Heart left ventricle (tissue), 16 donors: ENCODE measurements around the gene THBD. TPM values are rescaled to one million over a fixed set of nuclear protein-coding genes. Genes with fewer than 3 reads are reported as not detected.
A peak's percentile ranks its signal among the peaks of the same experiment; 100 is the strongest.

Experiments
- ATAC-seq, 4 donors: fragments of 200-7000 bp; cut with Tn5 transposase; one replicate each; pipeline ENCODE4 v1.9.1; 2020 to 2022; ENCODE audit warnings: moderate library complexity in 4 of 4, mild to moderate bottlenecking in 3 of 4, moderate number of reproducible peaks in 1 of 4
- DNase-seq, 5 donors: peaks; one replicate each; pipeline ENCODE4 v3.0.0-alpha.2; 2020
- H3K27ac ChIP-seq, 12 donors: fragments of 200-600 bp; sonication (generic) in 4 of 12; one replicate each; pipeline versions ENCODE4 v1.5.0 to v1.8.0; 2016 to 2022; ENCODE audit warnings: mild to moderate bottlenecking in 2 of 12
- H3K27me3 ChIP-seq, 9 donors: fragments of 200-600 bp; sonication (generic) in 2 of 9; one replicate each; pipeline versions ENCODE4 v1.5.1 to v1.8.0; 2016 to 2022; ENCODE audit warnings: mild to moderate bottlenecking in 3 of 9
- H3K36me3 ChIP-seq, 9 donors: fragments of 200-600 bp; sonication (generic) in 2 of 9; one replicate each; pipeline versions ENCODE4 v1.5.0 to v1.8.0; 2018 to 2022; ENCODE audit warnings: mild to moderate bottlenecking in 2 of 9
- H3K4me1 ChIP-seq, 12 donors: fragments of 200-600 bp; sonication (generic) in 4 of 12; one replicate each; pipeline versions ENCODE4 v1.5.0 to v1.8.0; 2016 to 2022; ENCODE audit warnings: mild to moderate bottlenecking in 3 of 12
- H3K4me3 ChIP-seq, 12 donors: fragments of 200-600 bp; sonication (generic) in 4 of 12; one replicate each; pipeline versions ENCODE4 v1.5.0 to v1.8.0; 2017 to 2022; ENCODE audit warnings: mild to moderate bottlenecking in 9 of 12, moderate library complexity in 4 of 12
- H3K9me3 ChIP-seq, 12 donors: fragments of 200-600 bp; sonication (generic) in 4 of 12; one replicate each; pipeline versions ENCODE4 v1.5.0 to v1.8.0; 2016 to 2022; ENCODE audit warnings: mild to moderate bottlenecking in 1 of 12
- POLR2A ChIP-seq, 2 donors: fragments of 450-650 bp; IDR thresholded peaks; one replicate each; pipeline ENCODE4 v1.6.1; 2017; ENCODE audit warnings: antibody characterized with exemption in 2 of 2, mild to moderate bottlenecking in 2 of 2, moderate library complexity in 2 of 2
- WGBS, 4 donors: extraction: QIAGEN DNeasy Blood & Tissue Kit in 2 of 4; methylation state at CpG; one replicate each; pipeline versions ENCODE4 v1.1.5 to v1.1.7; 2013 to 2018; 5-methylcytosine and 5-hydroxymethylcytosine counted together
- intact Hi-C, 10 donors: fragments of 100-400 bp; cut with DNase I; formaldehyde crosslinking; loops; one replicate each; pipeline versions ENCODE4 v1.11.1 to v1.14.2; 2022
- long read RNA-seq, 3 donors: library from polyadenylated mRNA; unstranded; transcript quantifications; one replicate each; pipeline ENCODE4 v2.0.0, GENCODE V29; 2020 to 2021
- polyA plus RNA-seq, 2 donors: library from polyadenylated mRNA; stranded (reverse); fragments of 200-250 nt; gene quantifications; one replicate each; pipeline ENCODE4 v1.2.3, GENCODE V29; 2013
- total RNA-seq, 9 donors: library from RNA; depleted of rRNA in 2 of 9; stranded (reverse); fragments of >200 nt in 2 of 9; fragmentation: NEBNext Ultra II Directional in 3 of 9; extraction: Animal tissue kit (Norgen Biotek cat#: 25700) in 3 of 9; gene quantifications; one replicate each; pipeline versions ENCODE4 v1.1.0 to v1.2.4, GENCODE V29; 2016 to 2023
- TF ChIP-seq, protein P1 (sequence below), 12 donors: fragments of 200-600 bp; sonication (generic) in 4 of 12; IDR thresholded peaks; one replicate each; pipeline versions ENCODE4 v1.5.0 to v1.8.0; 2018 to 2022; ENCODE audit warnings: antibody characterized with exemption in 12 of 12, mild to moderate bottlenecking in 5 of 12
- donor health status: ischemic (EF 13 %, LVEDD 7.1; RV severe dilation, severe dysfunction).
- donor health status: healthy with polysubstance abuse.
- donor health status: DM: no; HTN: yes; CAD: no.
- donor health status: DM: no; HTN: no; CAD: no.
- donor health status: ischemic (EF 25% LVEDD 6.9; RV normal size, moderate dysfunction).
- donor health status: ischemic (EF 25% LVEDD 5.7; RV mildly dilated, moderate dysfunction).
- donor health status: healthy.
- donor health status: DM: yes; HTN: yes; CAD: no.
- donor health status: ischemic (EF 35%, LVEDD 5.7; RV mildly dilated, moderate dysfunction).
- donor health status: nonischemic (EF 11% LVEDD 7.7; RV severe dilation, severe dysfunction).
- donor health status: DM: yes; HTN: yes; CAD: no.
- donor health status: PGD.
- donor health status: ischemic (EF 29% LVEDD 5.4; RV normal size, mild dysfunction).
- donor health status: nonischemic (EF 23%, LVEDD 6.1; RV moderate dilation, normal function).

THBD gene, protein sequence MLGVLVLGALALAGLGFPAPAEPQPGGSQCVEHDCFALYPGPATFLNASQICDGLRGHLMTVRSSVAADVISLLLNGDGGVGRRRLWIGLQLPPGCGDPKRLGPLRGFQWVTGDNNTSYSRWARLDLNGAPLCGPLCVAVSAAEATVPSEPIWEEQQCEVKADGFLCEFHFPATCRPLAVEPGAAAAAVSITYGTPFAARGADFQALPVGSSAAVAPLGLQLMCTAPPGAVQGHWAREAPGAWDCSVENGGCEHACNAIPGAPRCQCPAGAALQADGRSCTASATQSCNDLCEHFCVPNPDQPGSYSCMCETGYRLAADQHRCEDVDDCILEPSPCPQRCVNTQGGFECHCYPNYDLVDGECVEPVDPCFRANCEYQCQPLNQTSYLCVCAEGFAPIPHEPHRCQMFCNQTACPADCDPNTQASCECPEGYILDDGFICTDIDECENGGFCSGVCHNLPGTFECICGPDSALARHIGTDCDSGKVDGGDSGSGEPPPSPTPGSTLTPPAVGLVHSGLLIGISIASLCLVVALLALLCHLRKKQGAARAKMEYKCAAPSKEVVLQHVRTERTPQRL
- total RNA-seq: 10 to 100 TPM; 12.4 to 70.9 (median 19.9) TPM
- polyA plus RNA-seq: 10 to 100 TPM in 1 of 2 donors, 1 to 10 TPM in 1; 8.2 to 24.0 TPM
- long read RNA-seq, donor 1, full-length matches to known transcripts: 15 of 16 reads
- long read RNA-seq, donor 1, partial matches to known transcripts: 0 of 16 reads
- long read RNA-seq, donor 1, other reads (novel, unspliced or antisense): 1 of 16 reads
- long read RNA-seq, donor 2, full-length matches to known transcripts: 182 of 184 reads
- long read RNA-seq, donor 2, partial matches to known transcripts: 0 of 184 reads
- long read RNA-seq, donor 2, other reads (novel, unspliced or antisense): 2 of 184 reads
- long read RNA-seq, donor 3, full-length matches to known transcripts: 10 of 10 reads
- long read RNA-seq, donor 3, partial matches to known transcripts: 0 of 10 reads
- long read RNA-seq, donor 3, other reads (novel, unspliced or antisense): 0 of 10 reads

DNA sequence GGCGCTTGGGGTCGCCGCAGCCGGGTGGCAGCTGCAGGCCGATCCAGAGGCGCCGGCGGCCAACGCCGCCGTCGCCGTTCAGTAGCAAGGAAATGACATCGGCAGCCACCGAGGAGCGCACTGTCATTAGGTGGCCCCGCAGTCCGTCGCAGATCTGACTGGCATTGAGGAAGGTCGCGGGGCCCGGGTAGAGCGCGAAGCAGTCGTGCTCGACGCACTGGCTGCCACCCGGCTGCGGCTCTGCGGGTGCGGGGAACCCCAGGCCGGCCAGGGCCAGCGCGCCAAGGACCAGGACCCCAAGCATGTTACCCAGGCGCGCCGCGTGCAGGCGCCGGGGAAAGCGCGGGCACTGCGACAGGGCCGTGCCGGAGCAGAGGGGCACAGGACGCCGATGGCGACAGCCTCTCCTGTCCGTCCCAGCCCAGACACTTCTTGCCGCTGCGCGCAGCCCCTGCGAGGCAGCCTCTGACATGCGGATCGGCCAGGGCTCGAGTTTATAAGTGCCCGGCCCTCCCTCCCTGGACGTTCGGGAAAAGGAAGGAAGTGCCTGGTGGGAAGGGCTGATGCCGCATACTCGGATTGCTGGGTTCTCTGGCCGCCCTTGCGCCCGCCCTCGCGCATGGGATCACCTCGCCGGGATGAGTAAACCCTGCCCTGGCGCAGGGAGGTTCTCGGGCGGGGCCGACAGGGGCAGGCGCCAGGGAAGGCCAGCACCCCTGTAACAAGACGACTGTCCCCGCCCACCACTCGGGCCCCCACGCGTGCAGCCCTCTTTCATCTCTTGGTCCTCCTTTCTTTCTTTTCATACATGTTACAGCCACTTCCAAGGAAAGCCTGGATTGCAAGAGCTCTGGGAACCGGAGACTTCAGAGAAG lies at the start of gene THBD:
TSS of gene THBD (minus strand) at position 472 of the 875 bp plus-strand sequence. CDS start at position 304, 168 bp downstream.
- TF ChIP-seq, protein P1, sequence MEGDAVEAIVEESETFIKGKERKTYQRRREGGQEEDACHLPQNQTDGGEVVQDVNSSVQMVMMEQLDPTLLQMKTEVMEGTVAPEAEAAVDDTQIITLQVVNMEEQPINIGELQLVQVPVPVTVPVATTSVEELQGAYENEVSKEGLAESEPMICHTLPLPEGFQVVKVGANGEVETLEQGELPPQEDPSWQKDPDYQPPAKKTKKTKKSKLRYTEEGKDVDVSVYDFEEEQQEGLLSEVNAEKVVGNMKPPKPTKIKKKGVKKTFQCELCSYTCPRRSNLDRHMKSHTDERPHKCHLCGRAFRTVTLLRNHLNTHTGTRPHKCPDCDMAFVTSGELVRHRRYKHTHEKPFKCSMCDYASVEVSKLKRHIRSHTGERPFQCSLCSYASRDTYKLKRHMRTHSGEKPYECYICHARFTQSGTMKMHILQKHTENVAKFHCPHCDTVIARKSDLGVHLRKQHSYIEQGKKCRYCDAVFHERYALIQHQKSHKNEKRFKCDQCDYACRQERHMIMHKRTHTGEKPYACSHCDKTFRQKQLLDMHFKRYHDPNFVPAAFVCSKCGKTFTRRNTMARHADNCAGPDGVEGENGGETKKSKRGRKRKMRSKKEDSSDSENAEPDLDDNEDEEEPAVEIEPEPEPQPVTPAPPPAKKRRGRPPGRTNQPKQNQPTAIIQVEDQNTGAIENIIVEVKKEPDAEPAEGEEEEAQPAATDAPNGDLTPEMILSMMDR (IDR thresholded peaks at IDR 0.05): no peak
- TF ChIP-seq POLR2A (IDR thresholded peaks at IDR 0.05): peak in 1 of 2 donors; percentile 82
- peak within 1 kb of the TSS; percentile 50 to 88 (median 69) for H3K4me3 ChIP-seq
- peaks cover 0 to 5% (median 0%) of the 10 kb centered on the region in 9 donors for H3K36me3 ChIP-seq
- 0 to 1% (median 1%) methylated on average over 26 to 79 of the region's 79 CpGs for WGBS, 4 donors
- peak; percentile 61 to 79 (median 75) for ATAC-seq
- peaks cover 0 to 63% (median 34%) of the 10 kb centered on the region in 12 donors for H3K4me1 ChIP-seq
- DNase-seq: peak; percentile 85 to 92 (median 88)
- H3K27ac ChIP-seq: peak within 1 kb of the TSS; percentile 74 to 97 (median 90)
- H3K27me3 ChIP-seq: peaks cover 0 to 48% (median 12%) of the 10 kb centered on the region in 9 donors
- no peaks in the 10 kb centered on the region for H3K9me3 ChIP-seq
- intact Hi-C loops: loop anchor here (1.0 to 10.0 kb wide), 26 partner anchors 33 to 362 kb away; no protein-coding TSS in a partner anchor

DNA sequence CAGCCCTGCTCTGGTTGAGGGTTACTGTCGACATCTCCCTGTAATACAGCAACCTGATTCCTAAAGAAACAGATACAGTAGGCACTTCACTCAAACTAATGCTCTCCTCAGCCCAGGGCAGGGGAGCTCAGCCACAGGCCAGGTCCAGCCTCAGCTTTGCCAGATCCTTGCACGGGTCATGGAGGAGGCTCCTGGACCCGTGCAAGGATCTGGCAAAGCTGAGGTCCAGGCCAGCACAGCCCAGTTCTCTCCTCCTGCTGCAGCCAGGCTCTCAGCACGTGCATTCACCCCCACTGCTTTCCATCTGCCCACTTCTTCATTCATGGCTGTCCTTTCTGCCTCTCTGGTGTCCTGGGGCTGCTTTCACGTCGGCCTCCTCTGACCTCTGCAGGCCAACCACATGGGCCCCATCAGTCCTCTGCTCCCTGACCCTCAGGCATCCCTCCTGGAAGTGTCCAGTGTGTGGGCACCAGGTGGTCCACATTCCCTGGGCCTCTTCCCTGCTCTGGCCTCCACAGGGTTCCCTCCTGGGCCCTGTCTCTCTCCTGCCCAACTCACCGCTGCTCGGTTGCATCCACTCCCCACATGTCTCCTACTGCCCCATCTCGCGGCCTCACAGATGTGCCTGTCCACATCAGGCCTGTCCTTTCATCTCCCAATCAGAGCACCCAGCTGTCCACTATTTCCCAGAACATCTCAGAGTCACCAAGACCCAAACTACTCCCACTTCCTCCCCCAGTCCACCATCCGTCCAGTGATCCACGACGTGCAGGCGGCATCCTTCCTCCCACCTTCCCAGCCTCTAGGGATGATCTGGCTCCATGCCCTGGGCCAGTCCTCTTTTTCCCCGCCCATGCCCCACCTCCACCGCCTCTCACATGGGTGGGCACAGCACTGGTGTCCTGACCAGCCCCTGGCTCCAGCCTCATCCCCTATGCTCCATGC lies 48.4 kb upstream of the THBD start:
- WGBS, 4 donors: 80 to 86% (median 83%) methylated on average over 16 of the region's 16 CpGs
- Histone ChIP-seq H3K27me3 (no peaks in the 10 kb centered on the region), H3K4me1 (peaks cover 0 to 60% (median 7%) of the 10 kb centered on the region in 12 donors), H3K4me3 (no peak overlapping the region), H3K36me3 (no peaks in the 10 kb centered on the region), H3K27ac (peak overlapping the region in 1 of 12 donors; percentile 35), H3K9me3 (no peaks in the 10 kb centered on the region)
- intact Hi-C loops: no loop called here
- DNase-seq (no peak), ATAC-seq (peak in 2 of 4 donors; percentile 14 to 36)
- TF ChIP-seq POLR2A (IDR thresholded peaks at IDR 0.05): no peak
- TF ChIP-seq, protein P1 (IDR thresholded peaks at IDR 0.05): no peak

DNA sequence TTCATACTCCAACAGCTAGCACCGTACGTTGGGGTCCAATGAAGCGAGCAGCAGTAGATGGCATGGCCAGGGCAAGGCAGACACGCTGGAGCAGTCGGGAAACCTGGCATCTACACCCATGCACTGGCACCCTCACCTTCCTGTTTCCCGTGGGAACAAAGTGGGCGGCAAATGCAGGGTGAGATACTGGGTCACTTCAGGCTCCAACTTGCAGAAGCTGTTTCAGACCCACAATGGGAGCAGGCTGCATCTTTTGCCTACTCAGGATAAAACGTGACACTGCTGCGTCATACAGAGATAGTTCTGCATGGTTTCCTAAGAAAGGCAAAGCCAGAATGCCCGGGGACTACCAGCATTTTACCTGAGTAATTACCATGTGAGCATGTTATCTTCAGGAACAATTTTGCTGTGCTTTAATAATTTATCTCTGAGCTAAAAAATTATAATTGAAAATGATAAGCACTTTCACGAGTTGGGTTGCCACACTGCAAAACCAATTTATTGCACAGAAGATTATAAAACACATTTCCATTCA lies 47.6 kb upstream of the THBD start:
- intact Hi-C loops: no loop called here
- no peak for DNase-seq
- no peak for ATAC-seq
- Histone ChIP-seq H3K9me3 (no peaks in the 10 kb centered on the region), H3K36me3 (no peaks in the 10 kb centered on the region), H3K27me3 (no peaks in the 10 kb centered on the region), H3K4me1 (peaks cover 0 to 60% (median 10%) of the 10 kb centered on the region in 12 donors), H3K4me3 (no peak overlapping the region), H3K27ac (peak overlapping the region in 1 of 12 donors; percentile 35)
- 86 to 96% (median 91%) methylated on average over 11 of the region's 11 CpGs for WGBS, 4 donors
- TF ChIP-seq, protein P1 (IDR thresholded peaks at IDR 0.05): no peak
- TF ChIP-seq POLR2A (IDR thresholded peaks at IDR 0.05): no peak
